ENCODE data around the gene ANXA2R. TPM values are rescaled to one million over a fixed set of nuclear protein-coding genes. Genes with fewer than 3 reads are reported as not detected.
A peak's percentile ranks its signal among the peaks of the same experiment; 100 is the strongest.

The ANXA2R gene
- total RNA-seq, 1 experiment from 2014 or later: 0.20 TPM

DNA sequence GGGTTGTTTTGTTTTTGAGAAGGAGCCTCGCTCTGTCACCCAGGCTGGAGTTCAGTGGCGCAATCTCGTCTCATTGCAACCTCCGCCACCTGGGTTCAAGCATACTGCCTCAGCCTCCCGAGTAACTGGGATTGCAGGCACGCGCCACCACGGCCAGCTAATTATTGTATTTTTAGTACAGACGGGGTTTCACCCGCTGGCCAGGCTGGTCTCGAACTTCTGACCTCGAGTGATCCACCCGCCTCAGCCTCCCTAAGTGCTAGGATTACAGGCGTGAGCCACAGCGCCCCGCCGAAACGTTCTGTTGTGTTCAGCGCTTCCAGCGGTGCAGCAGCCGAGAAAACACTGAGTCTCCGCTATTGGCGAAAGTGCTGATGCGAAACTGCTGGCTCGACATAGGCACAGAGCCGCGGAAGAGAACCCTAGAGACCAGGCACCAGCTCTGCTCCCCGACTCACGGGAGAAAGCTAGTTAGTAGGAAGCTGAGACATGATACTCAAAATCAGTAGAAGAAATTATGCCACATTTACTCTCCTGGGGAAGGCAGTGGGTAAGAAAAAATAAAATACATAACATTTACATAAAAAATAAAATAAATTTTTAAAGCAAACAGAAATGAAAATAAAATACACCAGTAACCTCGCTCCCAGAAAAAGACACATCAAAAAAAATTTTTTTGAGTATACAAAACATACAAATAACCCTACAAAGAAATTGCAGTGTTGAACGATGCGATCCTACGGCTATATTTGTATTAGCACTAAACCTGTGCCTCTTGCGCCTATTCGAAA lies 31.6 kb downstream of the ANXA2R start:
- Histone ChIP-seq H3K56ac (ENCODE audit: insufficient read length, low read depth, low read length) (no peak overlapping the region), H3K4me1 (ENCODE audit: insufficient read depth, low read length) (no peaks in the 10 kb centered on the region), H3K14ac (ENCODE audit: insufficient read depth, low read length) (no peak overlapping the region), H2BK12ac (ENCODE audit: insufficient read length, low read depth, low read length) (no peak overlapping the region), H4K8ac (replicated peaks; ENCODE audit: insufficient read length, low read depth, low read length) (no peak overlapping the region), H3K23me2 (ENCODE audit: insufficient read length, low read depth, low read length, poor library complexity, severe bottlenecking) (peaks cover 5% of the 10 kb centered on the region), H3K18ac (ENCODE audit: insufficient read length, low read depth, low read length) (no peak overlapping the region), H2BK5ac (ENCODE audit: insufficient read length, low read length) (no peak overlapping the region), H3K4ac (ENCODE audit: low read depth, low read length) (no peak overlapping the region), H3K27me3 (ENCODE audit: insufficient read depth, low read length) (peaks cover 36% of the 10 kb centered on the region), H3K79me2 (ENCODE audit: insufficient read depth, low read length) (no peaks in the 10 kb centered on the region), H3K9ac (ENCODE audit: extremely low read depth, insufficient read length, low read length) (no peak overlapping the region), H4K5ac (ENCODE audit: insufficient read length, low read depth, low read length) (no peak overlapping the region), H4K20me1 (ENCODE audit: control insufficient read depth, insufficient read depth, insufficient read length) (no peaks in the 10 kb centered on the region), H3T11ph (ENCODE audit: low read length) (no peak overlapping the region), H3K79me1 (ENCODE audit: insufficient read depth, low read depth, low read length, poor library complexity, severe bottlenecking) (no peaks in the 10 kb centered on the region), H2BK15ac (ENCODE audit: low read depth, low read length) (no peak overlapping the region), H2AFZ (ENCODE audit: low read length) (no peak overlapping the region), H2BK20ac (ENCODE audit: low read depth, low read length, poor library complexity, severe bottlenecking) (no peak overlapping the region), H2BK120ac (ENCODE audit: low read depth, low read length, poor library complexity, severe bottlenecking) (no peak overlapping the region), H2AK5ac (ENCODE audit: insufficient read length, low read length) (no peak overlapping the region), H3K9me3 (ENCODE audit: control insufficient read depth, low read depth, low read length) (no peaks in the 10 kb centered on the region), H3K4me2 (ENCODE audit: insufficient read depth, insufficient read length, low read length) (peak overlapping the region; percentile 89), H3K27ac (ENCODE audit: insufficient read length, low read depth, low read length) (no peak overlapping the region), H3K23ac (ENCODE audit: insufficient read length, low read depth, low read length) (no peak overlapping the region), H4K91ac (ENCODE audit: insufficient read length, low read depth, low read length) (no peak overlapping the region)
- Mint-ChIP-seq H3K27ac (peak overlapping the region in 1 of 3 experiments; percentile 53; a peak in 2 of 7 replicates), H3K4me1 (peaks cover 17 to 21% of the 10 kb centered on the region in 2 experiments), H3K27me3 (ENCODE audit: low read depth) (peaks cover 80% of the 10 kb centered on the region), H3K9me3 (peaks cover 2 to 3% of the 10 kb centered on the region in 2 experiments; a peak in 1 of 5 replicates), H3K36me3 (ENCODE audit: insufficient read depth in 1 of 3, low read depth in 3 of 3) (no peaks in the 10 kb centered on the region; a peak in 1 of 7 replicates), H3K4me3 (peak overlapping the region; percentile 76 to 89)
- WGBS (ENCODE audit: extremely low coverage, insufficient read length, low lambda C conversion rate): no CpG with 5 or more reads among the region's 35 CpGs
- DNase-seq: peak; percentile 90
- TF ChIP-seq, protein P1, sequence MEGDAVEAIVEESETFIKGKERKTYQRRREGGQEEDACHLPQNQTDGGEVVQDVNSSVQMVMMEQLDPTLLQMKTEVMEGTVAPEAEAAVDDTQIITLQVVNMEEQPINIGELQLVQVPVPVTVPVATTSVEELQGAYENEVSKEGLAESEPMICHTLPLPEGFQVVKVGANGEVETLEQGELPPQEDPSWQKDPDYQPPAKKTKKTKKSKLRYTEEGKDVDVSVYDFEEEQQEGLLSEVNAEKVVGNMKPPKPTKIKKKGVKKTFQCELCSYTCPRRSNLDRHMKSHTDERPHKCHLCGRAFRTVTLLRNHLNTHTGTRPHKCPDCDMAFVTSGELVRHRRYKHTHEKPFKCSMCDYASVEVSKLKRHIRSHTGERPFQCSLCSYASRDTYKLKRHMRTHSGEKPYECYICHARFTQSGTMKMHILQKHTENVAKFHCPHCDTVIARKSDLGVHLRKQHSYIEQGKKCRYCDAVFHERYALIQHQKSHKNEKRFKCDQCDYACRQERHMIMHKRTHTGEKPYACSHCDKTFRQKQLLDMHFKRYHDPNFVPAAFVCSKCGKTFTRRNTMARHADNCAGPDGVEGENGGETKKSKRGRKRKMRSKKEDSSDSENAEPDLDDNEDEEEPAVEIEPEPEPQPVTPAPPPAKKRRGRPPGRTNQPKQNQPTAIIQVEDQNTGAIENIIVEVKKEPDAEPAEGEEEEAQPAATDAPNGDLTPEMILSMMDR (conservative IDR thresholded peaks at IDR 0.05): 0 out of 3 replicates have a peak, but pooled peaks have one; percentile 14

Data from H9 (cell line).